GM21528 (cell line): Measurements from ENCODE around the gene SMAD5.

Source experiments
- ATAC-seq: cut with Tn5 transposase; IDR thresholded peaks from one replicate; pipeline ENCODE4 v1.9.1; 2021; ENCODE audit warnings: mild to moderate bottlenecking, moderate library complexity; ENCODE audit not compliant: unreplicated experiment, low FRiP score

Gene SMAD5

GRCh38 chr5:136132557-136133221, at the start of gene SMAD5:
Gene SMAD5 (plus strand): TSS chr5:136132845. CDS start chr5:136153761, 20,916 bp downstream.
- ATAC-seq: peak; percentile 91

- ATAC-seq: no peak
Measured at GRCh38 chr5:136084698-136085097, 47.9 kb upstream of the SMAD5 start.

GRCh38 chr5:136086783-136087566, 45.7 kb upstream of the SMAD5 start:
- ATAC-seq: no peak

- ATAC-seq: no peak
Measured at GRCh38 chr5:136087961-136088871, 44.4 kb upstream of the SMAD5 start.

GRCh38 chr5:136089791-136090190, 42.9 kb upstream of the SMAD5 start:
- ATAC-seq: no peak

- no peak for ATAC-seq
Measured at GRCh38 chr5:136090319-136090718, 42.3 kb upstream of the SMAD5 start.

- ATAC-seq: no peak
Measured at GRCh38 chr5:136094189-136094912, 38.3 kb upstream of the SMAD5 start.

GRCh38 chr5:136094913-136095641, 37.6 kb upstream of the SMAD5 start:
- ATAC-seq: no peak

GRCh38 chr5:136098176-136098575, 34.5 kb upstream of the SMAD5 start:
- ATAC-seq: no peak

GRCh38 chr5:136099870-136100269, 32.8 kb upstream of the SMAD5 start:
- no peak for ATAC-seq

GRCh38 chr5:136101884-136102283, 30.8 kb upstream of the SMAD5 start:
- ATAC-seq: no peak

GRCh38 chr5:136103118-136103517, 29.5 kb upstream of the SMAD5 start:
- ATAC-seq: peak; percentile 81

- ATAC-seq: no peak
Measured at GRCh38 chr5:136104306-136104965, 28.2 kb upstream of the SMAD5 start.

- ATAC-seq: no peak
Measured at GRCh38 chr5:136106351-136107031, 26.2 kb upstream of the SMAD5 start.

GRCh38 chr5:136108180-136108611, 24.4 kb upstream of the SMAD5 start:
- no peak for ATAC-seq

- no peak for ATAC-seq
Measured at GRCh38 chr5:136108766-136109165, 23.9 kb upstream of the SMAD5 start.

- ATAC-seq: no peak
Measured at GRCh38 chr5:136109453-136110135, 23.1 kb upstream of the SMAD5 start.

GRCh38 chr5:136113606-136114005, 19.0 kb upstream of the SMAD5 start:
- no peak for ATAC-seq
